K562 (cell line): ENCODE measurements around the gene COL15A1. TPM values are rescaled to one million over a fixed set of nuclear protein-coding genes. Genes with fewer than 3 reads are reported as not detected.

ENCODE experiments used
- ATAC-seq: fragments of 200-7000 bp; cut with Tn5 transposase; 3 replicates; pipeline ENCODE4 v1.9.1; 2020; ENCODE audit warnings: moderate library complexity
- BruUV-seq: library from RNA; stranded (reverse); fragments of 400-500 nt; replicated peaks from 2 replicates; lab custom pipeline; 2021; lab: Mats Ljungman, UMichigan
- CTCF ChIA-PET: fragments of 300-600 bp; formaldehyde crosslinking; extraction: SDS; loops from one replicate; lab custom pipeline; 2021; ENCODE audit warnings: low intra/inter-chr PET ratio; lab: Yijun Ruan, JAX
- POLR2A ChIA-PET: fragments of 300-600, 350-650 bp; sonication (Branson Sonifier 250); formaldehyde crosslinking; extraction: SDS; loops from one replicate; lab custom pipeline; 2021; ENCODE audit warnings: antibody characterized with exemption, inconsistent platforms; lab: Yijun Ruan, JAX
- DNase-seq, 4 experiments: peaks; one replicate each; pipeline versions ENCODE4 v3.0.0 to v3.0.0-alpha.2; 2011 to 2018; ENCODE audit warnings: low spot score in 3 of 4, mixed read lengths in 3 of 4; ENCODE audit errors: extremely low read depth in 1 of 4
- FAIRE-seq: peaks from 2 replicates; lab custom pipeline; 2011; peaks lifted over from hg19 to GRCh38; lab: Jason Lieb, UNC
- H2AFZ ChIP-seq: 2 replicates; pipeline ENCODE4 v1.6.0; 2011; ENCODE audit warnings: low read depth, low read length, control low read depth, inconsistent platforms
- H3K27ac ChIP-seq: fragments of 200-600 bp; 3 replicates; pipeline ENCODE4 v1.8.0; 2011; ENCODE audit warnings: low read depth, mild to moderate bottlenecking, control low read depth, inconsistent platforms, low read length, moderate library complexity, mixed read lengths; ENCODE audit errors: extremely low read depth
- H3K27me3 ChIP-seq, 2 experiments: fragments of 300-600 bp in 1 of 2; 2 replicates in 1 of 2; 3 replicates in 1 of 2; pipeline versions ENCODE4 v1.6.0 to v1.8.0; 2011; ENCODE audit warnings: inconsistent platforms in 2 of 2, low read length in 2 of 2, mild to moderate bottlenecking in 1 of 2, mixed read lengths in 1 of 2, moderate library complexity in 1 of 2; ENCODE audit not compliant: control insufficient read depth in 2 of 2, insufficient read depth in 2 of 2
- H3K36me3 ChIP-seq: fragments of 300-600 bp; 3 replicates; pipeline ENCODE4 v1.8.0; 2011; ENCODE audit warnings: mild to moderate bottlenecking, low read length, inconsistent platforms; ENCODE audit not compliant: control insufficient read depth, insufficient read depth
- H3K4me1 ChIP-seq, 2 experiments: fragments of 200-600 bp in 1 of 2; replicated peaks in 1 of 2; 2 replicates in 1 of 2; 3 replicates in 1 of 2; pipeline versions ENCODE4 v1.5.1 to v1.8.0; 2011; ENCODE audit warnings: inconsistent platforms in 2 of 2, low read length in 2 of 2, mild to moderate bottlenecking in 1 of 2, mixed read lengths in 1 of 2, moderate library complexity in 1 of 2; ENCODE audit not compliant: control insufficient read depth in 2 of 2, insufficient read depth in 2 of 2
- H3K4me2 ChIP-seq: 2 replicates; pipeline ENCODE4 v1.6.1; 2011; ENCODE audit warnings: low read length, control low read depth, inconsistent platforms, mixed read lengths; ENCODE audit not compliant: insufficient read depth
- H3K4me3 ChIP-seq: fragments of 200-600 bp; sonication (generic), shearing (Covaris generic); 2 replicates; pipeline ENCODE4 v1.5.1; 2016; ENCODE audit warnings: control low read depth, inconsistent platforms
- H3K79me2 ChIP-seq: fragments of 200-600 bp; 3 replicates; pipeline ENCODE4 v1.8.0; 2011; ENCODE audit warnings: low read length, inconsistent platforms; ENCODE audit not compliant: control insufficient read depth, insufficient read depth
- H3K9ac ChIP-seq, 2 experiments: 2 replicates each; pipeline versions ENCODE4 v1.6.0 to v1.6.1; 2011; ENCODE audit warnings: low read depth in 2 of 2, low read length in 2 of 2, control low read depth in 1 of 2, inconsistent platforms in 1 of 2, mild to moderate bottlenecking in 1 of 2, mixed read lengths in 1 of 2; ENCODE audit not compliant: insufficient read depth in 1 of 2
- H3K9me1 ChIP-seq: one replicate; pipeline ENCODE4 v1.6.0; 2011; ENCODE audit warnings: inconsistent platforms, mild to moderate bottlenecking, low read length, moderate library complexity; ENCODE audit not compliant: control insufficient read depth, insufficient read depth
- H3K9me3 ChIP-seq: replicated peaks from 2 replicates; pipeline ENCODE4 v1.5.1; 2011; ENCODE audit warnings: low read depth, low read length, inconsistent platforms; ENCODE audit not compliant: control insufficient read depth, insufficient read depth
- H4K20me1 ChIP-seq: replicated peaks from 2 replicates; pipeline ENCODE4 v1.6.1; 2011; ENCODE audit warnings: low read length, inconsistent platforms, mixed read lengths; ENCODE audit not compliant: control insufficient read depth, insufficient read depth
- CCAR2 ChIP-seq: fragments of 200-400 bp; formaldehyde crosslinking; IDR thresholded peaks from 2 replicates; pipeline ENCODE4 v1.6.1; 2017; ENCODE audit warnings: mild to moderate bottlenecking, low read depth, low read length
- CTCFL ChIP-seq: IDR thresholded peaks from 2 replicates; pipeline ENCODE4 v1.6.1; 2011; ENCODE audit warnings: borderline replicate concordance, low read depth, mild to moderate bottlenecking, moderate library complexity, low read length; ENCODE audit not compliant: insufficient read depth, poor library complexity, severe bottlenecking
- FOSL1 ChIP-seq: fragments of 200-800 bp; sonication (Bioruptor generic); conservative IDR thresholded peaks from 2 replicates; pipeline ENCODE4 v1.6.1; 2016; ENCODE audit warnings: missing genetic modification characterization, missing compliant biosample characterization
- MNT ChIP-seq, 2 experiments: fragments of 450-650 bp; conservative IDR thresholded peaks; 2 replicates each; pipeline ENCODE4 v1.6.1; 2017; ENCODE audit warnings: mild to moderate bottlenecking in 2 of 2, moderate library complexity in 2 of 2
- PHTF2 ChIP-seq: fragments of 250-450 bp; sonication (Bioruptor Pico); IDR thresholded peaks from 2 replicates; pipeline ENCODE4 v1.5.0; 2021; ENCODE audit warnings: mild to moderate bottlenecking
- RBM34 ChIP-seq: fragments of 200-400 bp; formaldehyde crosslinking; IDR thresholded peaks from 2 replicates; pipeline ENCODE4 v1.6.1; 2018; ENCODE audit warnings: low read length, borderline replicate concordance; ENCODE audit not compliant: insufficient read depth
- SPI1 ChIP-seq: IDR thresholded peaks from 2 replicates; pipeline ENCODE4 v1.6.1; 2011; ENCODE audit warnings: low read depth, low read length, control low read depth, borderline replicate concordance
- TAF1 ChIP-seq: IDR thresholded peaks from 2 replicates; pipeline ENCODE4 v1.6.1; 2011; ENCODE audit warnings: mild to moderate bottlenecking, low read length, moderate library complexity; ENCODE audit not compliant: insufficient read depth, control insufficient read depth, severe bottlenecking; ENCODE audit errors: extremely low read depth
- ZNF444 ChIP-seq: fragments of 250-450 bp; sonication (Bioruptor Pico); IDR thresholded peaks from 2 replicates; pipeline ENCODE4 v1.4.0; 2020; ENCODE audit warnings: mild to moderate bottlenecking, moderate library complexity
- ZNF57 ChIP-seq: fragments of 450-650 bp; formaldehyde crosslinking; IDR thresholded peaks from 2 replicates; pipeline ENCODE4 v1.4.0; 2020; ENCODE audit warnings: mild to moderate bottlenecking, moderate library complexity
- ZSCAN32 ChIP-seq: fragments of 450-650 bp; formaldehyde crosslinking; IDR thresholded peaks from 2 replicates; pipeline ENCODE4 v1.4.0; 2020; ENCODE audit warnings: mild to moderate bottlenecking, moderate library complexity
- WGBS: fragments of 100-300 bp; shearing (Covaris generic); methylation state at CpG from one replicate; pipeline ENCODE4 v1.1.6; 2016; ENCODE audit warnings: low coverage, mixed read lengths; ENCODE audit not compliant: insufficient coverage; ENCODE audit errors: missing lambda C conversion rate; 5-methylcytosine and 5-hydroxymethylcytosine counted together
- in situ Hi-C: fragments of 300-500 bp; cut with MboI; formaldehyde crosslinking; loops from 4 replicates; pipeline ENCODE4 v1.15.0; 2018; ENCODE audit warnings: inconsistent platforms, mixed read lengths
- intact Hi-C: fragments of 100-400 bp; cut with micrococcal nuclease; formaldehyde crosslinking; loops from 2 replicates; pipeline ENCODE4 v1.14.2; 2022
- polyA plus RNA-seq, 8 experiments: library from polyadenylated mRNA; depleted of rRNA in 4 of 8; stranded (reverse) in 5 of 8; unstranded in 3 of 8; fragments of >200 nt; fragmentation: Nextera tagmentation in 2 of 8; fragmentation: Illumina TruSeq in 1 of 8; extraction: Ambion mirVana in 2 of 8; extraction: Trizol in 1 of 8; gene quantifications; 2 replicates each; pipeline versions ENCODE4 v1.2.1 to v1.2.3, GENCODE V29; 2011 to 2014; ENCODE audit warnings: inconsistent platforms in 1 of 8, missing spikeins in 1 of 8
- total RNA-seq, 7 experiments: library from RNA; depleted of rRNA in 6 of 7; stranded (reverse); fragments of >200 nt in 6 of 7; fragmentation: Illumina TruSeq in 2 of 7; extraction: Trizol in 2 of 7; gene quantifications; 2 replicates each; pipeline versions ENCODE4 v1.2.1 to v1.2.3, GENCODE V29; 2011 to 2021; ENCODE audit warnings: low replicate concordance in 1 of 7

COL15A1 gene
- total and polyA plus RNA-seq, 9 of the 15 experiments (the other 6 are each of a cell fraction or from before 2014, with no cell fraction given): 0.46 to 5.1 (median 2.6) TPM

GRCh38 chr9:99085949-99086948, 142.5 kb downstream of the COL15A1 start (continued):
- TF ChIP-seq CTCFL: no peak
- TF ChIP-seq SPI1: peak; percentile 63; the same call in 1 of the 2 replicates
- TF ChIP-seq CCAR2: no peak
- peak; percentile 71 for TF ChIP-seq FOSL1
- no peak for TF ChIP-seq ZNF57 (CRISPR knock-in tag)

- H3K4me3 ChIP-seq: no peak overlapping the region
- FAIRE-seq: no peak
- ChIA-PET POLR2A (interaction anchor here (1.2 kb wide), 1 partner anchor 16 kb away, joined by 3 read pairs; no protein-coding TSS in a partner anchor), CTCF (no interaction called here)
- ATAC-seq: no peak
- H3K4me2 ChIP-seq: no peak overlapping the region
- no peaks in the 10 kb centered on the region for H3K27me3 ChIP-seq
- H3K27ac ChIP-seq: no peak overlapping the region
- H2AFZ ChIP-seq: no peak overlapping the region
- no peaks in the 10 kb centered on the region for H3K36me3 ChIP-seq
- peaks cover 0 to 16% of the 10 kb centered on the region in 2 experiments; a peak in 4 of 5 replicates for H3K4me1 ChIP-seq
- BruUV-seq: no TSS peak
- WGBS: 89% methylated on average over 3 of the region's 3 CpGs
- no peak overlapping the region for H3K9ac ChIP-seq
- no peaks in the 10 kb centered on the region for H4K20me1 ChIP-seq
- 0 out of 2 replicates have a peak, but pooled peaks cover 6% of the 10 kb centered on the region for H3K9me3 ChIP-seq
- no peak for TF ChIP-seq ZNF444 (CRISPR knock-in tag)
- TF ChIP-seq MNT (conservative IDR thresholded peaks at IDR 0.05): no peak
- TF ChIP-seq PHTF2 (CRISPR knock-in tag): no peak
- no peak for TF ChIP-seq ZSCAN32
- no peak for TF ChIP-seq TAF1
- TF ChIP-seq RBM34: no peak
- TF ChIP-seq, all 486 proteins: peak for 0
- H3K9me1 ChIP-seq: no peaks in the 10 kb centered on the region
- no peaks in the 10 kb centered on the region for H3K79me2 ChIP-seq
- in situ Hi-C loops (no loop called here), intact Hi-C loops (no loop called here)
- DNase-seq: no peak
These were observed 143.8 kb downstream of the COL15A1 start for GRCh38 chr9:99087462-99087861.
